HG03575 (cell line): Measurements from ENCODE around the gene OLFML3.

Source experiments
- ATAC-seq: cut with Tn5 transposase; IDR thresholded peaks from one replicate; pipeline ENCODE4 v1.9.1; 2021; ENCODE audit not compliant: unreplicated experiment, insufficient number of reproducible peaks, low FRiP score; ENCODE audit errors: extremely low read depth

OLFML3 gene, protein sequence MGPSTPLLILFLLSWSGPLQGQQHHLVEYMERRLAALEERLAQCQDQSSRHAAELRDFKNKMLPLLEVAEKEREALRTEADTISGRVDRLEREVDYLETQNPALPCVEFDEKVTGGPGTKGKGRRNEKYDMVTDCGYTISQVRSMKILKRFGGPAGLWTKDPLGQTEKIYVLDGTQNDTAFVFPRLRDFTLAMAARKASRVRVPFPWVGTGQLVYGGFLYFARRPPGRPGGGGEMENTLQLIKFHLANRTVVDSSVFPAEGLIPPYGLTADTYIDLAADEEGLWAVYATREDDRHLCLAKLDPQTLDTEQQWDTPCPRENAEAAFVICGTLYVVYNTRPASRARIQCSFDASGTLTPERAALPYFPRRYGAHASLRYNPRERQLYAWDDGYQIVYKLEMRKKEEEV

DNA sequence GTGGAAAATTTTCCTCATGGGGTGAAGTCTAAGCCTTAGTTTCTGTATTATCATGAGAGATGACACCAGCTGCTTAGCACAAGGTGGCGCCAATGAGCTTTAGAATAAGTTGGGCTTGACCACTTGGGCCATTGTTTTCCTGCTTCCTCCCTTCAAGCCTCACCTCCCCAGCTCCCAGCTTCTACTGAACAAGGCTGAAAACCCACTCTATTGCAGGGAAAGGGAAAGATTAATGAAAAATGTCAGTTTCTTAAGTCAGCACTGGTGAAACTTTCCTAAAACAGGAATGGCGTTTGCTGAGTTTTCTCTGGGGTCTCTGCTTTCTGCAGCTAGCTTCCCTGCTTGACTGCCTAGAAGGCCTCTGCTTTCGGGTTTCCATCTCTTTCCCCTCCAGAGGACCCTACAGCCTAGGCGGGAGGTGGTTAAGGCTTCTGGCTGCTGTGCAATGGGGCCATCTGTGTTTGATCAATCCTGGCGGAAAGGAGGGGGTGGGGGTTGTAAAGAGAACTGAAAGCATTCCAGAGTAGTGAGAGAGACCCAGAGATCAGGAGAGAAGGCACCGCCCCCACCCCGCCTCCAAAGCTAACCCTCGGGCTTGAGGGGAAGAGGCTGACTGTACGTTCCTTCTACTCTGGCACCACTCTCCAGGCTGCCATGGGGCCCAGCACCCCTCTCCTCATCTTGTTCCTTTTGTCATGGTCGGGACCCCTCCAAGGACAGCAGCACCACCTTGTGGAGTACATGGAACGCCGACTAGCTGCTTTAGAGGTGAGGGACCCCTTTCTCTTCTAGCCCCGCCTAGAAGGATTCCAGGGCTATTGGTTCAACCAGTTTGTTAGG lies at the start of gene OLFML3:
TSS of gene OLFML3 (plus strand) at position 612 of the 840 bp plus-strand sequence. CDS start at position 655, 43 bp downstream.
- ATAC-seq, result no peak

DNA sequence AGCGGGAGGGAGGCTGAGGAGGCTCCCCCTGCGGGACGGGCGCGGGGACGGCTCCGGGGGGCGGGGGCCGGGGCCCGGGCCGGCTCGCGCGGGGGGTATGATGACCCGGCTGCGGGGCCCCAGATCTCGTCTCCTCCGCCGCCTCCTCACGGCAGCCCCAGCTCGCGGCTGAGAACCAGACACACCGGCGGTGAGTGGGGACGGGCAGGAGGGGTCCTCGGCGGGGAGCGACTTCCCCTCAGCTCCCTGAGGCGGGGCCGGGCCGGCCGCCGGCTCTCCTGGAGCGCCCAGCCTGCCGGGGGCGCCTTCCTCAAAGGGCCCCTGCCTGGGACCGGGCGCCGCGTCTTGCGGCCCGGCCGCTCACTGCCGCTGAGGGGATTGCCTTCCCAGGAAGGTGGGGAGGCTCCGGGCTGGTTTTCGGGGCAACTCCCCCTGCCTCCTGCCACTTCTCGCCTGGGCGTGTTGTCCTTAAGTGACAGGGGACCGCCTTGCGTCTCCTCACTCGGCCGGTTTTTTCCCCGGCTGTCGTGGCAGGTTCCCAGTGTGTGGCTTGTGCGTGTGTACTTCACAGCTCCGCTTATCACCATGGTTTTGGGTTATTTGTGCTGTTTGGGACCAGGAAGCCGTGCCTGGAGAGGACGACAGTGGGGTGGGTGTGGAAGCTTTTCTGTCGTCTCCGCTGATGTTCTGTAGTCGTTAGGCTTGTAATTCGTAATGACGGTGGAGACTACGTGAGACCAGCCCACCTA lies 49.4 kb upstream of the OLFML3 start:
- no peak for ATAC-seq

DNA sequence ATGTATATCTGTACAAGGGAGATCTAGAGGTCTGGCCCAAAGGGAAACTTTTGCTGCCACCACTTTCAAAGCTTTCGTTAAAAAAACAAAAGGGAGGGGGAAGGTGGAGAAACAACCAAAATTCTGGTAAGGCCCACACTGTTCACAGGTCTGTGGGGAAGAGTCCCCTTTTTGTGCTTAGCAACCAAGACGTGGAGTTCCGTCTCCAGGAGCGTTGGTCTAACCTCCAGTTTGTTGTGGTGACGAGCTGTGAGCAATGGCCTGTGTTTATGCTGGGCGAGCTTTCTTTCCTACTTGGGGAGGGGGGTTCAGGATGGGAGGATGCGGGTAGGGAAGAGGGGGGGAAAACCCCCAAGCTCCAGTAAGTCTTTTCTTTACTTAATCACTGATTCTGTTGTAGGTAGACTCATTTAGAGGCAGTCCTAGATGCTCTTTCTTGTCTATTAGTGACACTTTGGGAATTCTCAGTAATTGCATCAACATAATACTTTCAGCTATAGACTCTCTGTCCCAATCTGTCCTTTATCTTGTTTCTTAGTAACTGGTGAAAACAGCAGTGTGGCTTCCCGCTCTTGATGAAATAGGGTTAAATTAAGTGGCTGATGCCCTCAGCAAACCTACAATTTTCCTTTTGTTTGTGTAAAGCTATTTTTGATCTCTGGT lies 48.6 kb upstream of the OLFML3 start:
- ATAC-seq, result no peak

GRCh38 chr1:113931451-113931851 lies 47.8 kb upstream of the OLFML3 start:
- ATAC-seq, result no peak

GRCh38 chr1:113934006-113934405 lies 45.3 kb upstream of the OLFML3 start:
- ATAC-seq, result no peak

- ATAC-seq, result no peak
Observed at GRCh38 chr1:113934511-113935055, 44.7 kb upstream of the OLFML3 start.

DNA sequence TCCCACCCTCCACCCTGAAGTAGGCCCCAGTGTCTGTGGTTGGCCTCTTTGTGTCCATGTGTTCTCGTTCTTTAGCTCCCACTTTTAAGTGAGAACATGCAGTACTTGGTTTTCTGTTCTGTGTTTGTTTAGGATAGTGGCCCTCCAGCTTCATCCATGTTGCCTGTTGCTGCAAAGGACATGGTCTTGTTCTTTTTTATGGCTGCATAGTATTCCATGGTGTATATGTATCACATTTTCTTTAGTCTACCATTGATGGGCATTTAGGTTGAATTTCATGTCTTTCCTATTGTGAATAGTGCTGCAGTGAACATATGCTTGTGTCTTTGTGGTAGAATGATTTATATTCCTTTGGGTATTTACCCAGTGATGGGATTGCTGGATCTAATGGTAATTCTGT lies 44.1 kb upstream of the OLFML3 start:
- no peak for ATAC-seq

GRCh38 chr1:113935970-113936369 lies 43.3 kb upstream of the OLFML3 start:
- no peak for ATAC-seq

GRCh38 chr1:113937146-113937545 lies 42.1 kb upstream of the OLFML3 start:
- no peak for ATAC-seq

DNA sequence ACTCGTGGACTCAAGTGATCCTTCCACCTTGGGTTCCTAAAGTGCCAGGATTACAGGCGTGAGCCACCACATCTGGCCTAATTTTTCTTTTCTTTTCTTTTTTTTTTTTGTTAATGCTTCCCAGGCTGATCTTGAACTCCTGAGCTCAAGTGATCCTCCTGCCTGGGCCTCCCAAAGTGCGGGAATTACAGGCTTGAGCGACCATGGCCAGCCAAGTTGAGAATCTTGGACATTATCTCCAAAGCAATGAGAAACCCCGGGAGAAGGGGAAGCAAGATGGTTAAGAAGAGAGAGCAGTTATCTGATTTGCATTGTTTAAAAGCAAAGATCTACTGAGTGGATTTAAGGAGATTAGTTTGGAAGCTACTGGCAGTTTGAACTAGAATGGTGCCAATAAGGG lies 41.1 kb upstream of the OLFML3 start:
- no peak for ATAC-seq

- no peak for ATAC-seq
Observed at GRCh38 chr1:113940365-113941244, 38.7 kb upstream of the OLFML3 start.

DNA sequence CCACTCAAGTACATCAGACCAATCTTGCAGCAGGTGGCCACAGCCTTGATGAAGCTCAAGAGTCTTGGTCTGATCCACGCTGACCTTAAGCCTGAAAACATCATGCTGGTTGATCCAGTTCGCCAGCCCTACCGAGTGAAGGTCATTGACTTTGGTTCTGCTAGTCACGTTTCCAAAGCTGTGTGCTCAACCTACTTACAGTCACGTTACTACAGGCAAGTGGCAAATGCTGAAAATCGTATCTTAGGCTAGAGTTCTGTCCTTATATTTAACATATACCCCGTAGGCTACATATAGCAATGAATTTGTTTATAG lies 38.1 kb upstream of the OLFML3 start:
- ATAC-seq, result no peak

DNA sequence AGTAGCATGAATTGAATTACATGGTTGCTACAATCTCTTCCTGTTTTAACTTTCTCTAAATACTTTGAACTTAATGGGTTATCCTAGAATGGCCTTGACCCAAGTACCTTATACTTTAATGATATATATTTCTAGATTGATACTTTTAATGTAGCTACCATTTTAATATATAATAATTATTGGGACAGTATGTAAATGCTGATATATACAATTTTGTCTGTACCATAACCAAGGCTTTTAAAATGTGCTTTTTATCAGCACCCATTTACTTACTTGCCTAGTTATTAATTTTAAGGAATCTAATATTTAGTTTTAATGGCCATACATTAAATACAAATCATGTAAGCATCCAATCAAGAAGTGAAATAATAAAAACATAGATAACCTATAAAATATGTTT lies 36.7 kb upstream of the OLFML3 start:
- no peak for ATAC-seq

DNA sequence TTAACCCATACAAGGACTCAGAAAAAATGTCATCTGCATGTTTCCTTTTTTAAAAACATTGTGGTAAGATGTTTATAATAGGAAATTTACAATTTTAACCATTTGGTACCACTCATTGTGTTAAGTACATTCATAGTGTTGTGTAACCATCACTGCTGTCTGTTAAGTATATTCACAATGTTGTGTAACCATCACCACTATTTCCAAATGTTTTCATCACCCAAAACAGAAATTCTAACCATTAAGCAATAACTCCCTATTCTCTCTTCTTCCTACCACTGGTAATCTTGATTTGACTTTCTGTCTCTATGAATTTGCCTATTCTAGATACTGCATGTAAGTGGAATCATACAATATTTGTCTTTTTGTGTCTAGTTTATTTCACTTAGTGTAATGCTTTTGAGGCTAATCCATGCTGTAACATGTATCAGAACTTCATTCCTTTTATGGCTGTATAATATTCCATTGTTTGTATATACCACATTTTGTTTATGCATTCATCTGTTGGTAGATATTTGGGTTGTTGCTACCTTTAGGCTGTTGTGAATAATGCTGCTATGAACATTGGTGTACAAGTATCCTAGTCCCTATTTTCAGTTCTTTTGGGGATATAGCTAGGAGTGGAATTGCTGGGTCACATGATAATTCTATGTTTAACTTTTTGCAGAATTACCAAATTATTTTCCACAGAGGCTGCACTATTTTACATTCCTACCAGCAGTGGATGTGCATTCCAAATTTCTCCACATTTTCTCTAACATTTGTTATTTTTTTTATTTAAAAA lies 36.1 kb upstream of the OLFML3 start:
- ATAC-seq, result no peak

GRCh38 chr1:113945329-113945728 lies 33.9 kb upstream of the OLFML3 start:
- ATAC-seq, result no peak

DNA sequence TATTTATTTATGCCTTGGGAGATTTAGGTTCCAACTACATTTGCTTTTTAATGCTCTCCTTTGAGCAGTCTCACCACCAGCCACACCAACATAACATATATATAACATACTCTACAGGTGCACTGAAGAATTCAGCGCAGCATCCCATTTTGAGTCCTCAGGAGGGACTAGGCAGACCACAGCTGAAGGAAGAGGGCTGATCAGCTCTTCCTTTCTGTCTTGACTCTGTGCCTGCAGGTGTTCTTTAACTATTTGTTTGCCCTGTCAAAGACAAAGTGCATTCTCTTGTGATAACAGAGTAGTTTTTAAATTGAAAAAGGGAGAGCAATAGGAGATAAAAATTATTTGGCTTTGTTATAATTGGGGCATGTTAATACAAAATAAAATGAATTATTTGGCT lies 33.2 kb upstream of the OLFML3 start:
- no peak for ATAC-seq

DNA sequence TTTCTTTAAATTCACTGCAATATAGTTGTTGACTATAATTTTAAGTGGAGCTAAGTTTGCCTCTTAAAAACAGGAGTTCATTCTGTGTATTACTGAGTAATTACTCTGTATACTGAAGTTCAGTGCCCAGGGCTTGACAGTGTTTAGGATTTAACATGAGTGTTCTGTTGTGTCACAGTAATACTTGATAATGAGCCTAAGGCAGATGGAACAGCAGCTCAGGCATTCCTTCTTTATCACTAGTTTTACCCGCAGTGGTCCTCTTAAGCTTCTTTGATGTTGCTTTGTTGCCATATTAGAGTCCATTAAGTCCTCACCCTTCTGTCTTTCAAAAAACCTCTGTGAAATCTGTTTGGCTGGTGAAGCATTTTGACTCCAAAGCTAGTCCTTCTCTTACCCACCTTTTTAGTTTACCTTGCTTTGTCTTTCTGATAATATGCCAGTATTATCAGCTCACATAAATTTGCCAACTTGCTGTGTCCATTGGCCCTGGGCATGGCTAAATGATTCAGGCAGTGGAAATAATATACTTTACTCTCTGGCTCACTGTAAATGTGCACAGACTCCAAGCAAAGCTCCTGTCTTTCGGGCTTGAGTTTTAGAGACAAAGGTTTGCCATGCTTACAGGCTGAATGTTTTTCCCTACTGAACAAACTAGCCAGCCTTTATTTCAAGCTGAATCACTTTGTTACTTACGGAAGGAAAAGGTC lies 32.4 kb upstream of the OLFML3 start:
- ATAC-seq, result no peak
